ENCODE results near the gene CYTH1.

CYTH1 gene

DNA sequence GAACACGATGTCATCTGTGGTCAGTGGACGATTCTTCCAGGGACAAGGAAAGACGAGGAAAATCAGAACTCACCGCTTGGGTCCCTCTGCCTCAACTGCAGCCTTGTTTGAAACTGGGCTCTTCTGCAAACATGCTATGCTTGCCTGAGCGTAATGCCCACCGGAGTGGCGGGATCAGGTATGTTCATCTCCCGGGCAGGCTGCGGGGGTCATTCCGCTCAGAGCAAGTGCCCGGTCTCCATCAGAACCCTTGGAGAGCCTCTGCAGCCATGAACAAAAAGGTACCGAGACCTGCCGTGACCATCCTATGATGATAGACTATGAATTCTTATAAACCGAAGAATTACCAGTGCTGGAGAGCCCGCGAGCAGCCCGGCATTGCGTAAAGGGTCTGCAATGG is 140.4 kb downstream of the CYTH1 start:
- no peak for ATAC-seq
- TF ChIP-seq ZNF8 (CRISPR knock-in tag; IDR thresholded peaks at IDR 0.05) (no peak), CREB5 (CRISPR knock-in tag; IDR thresholded peaks at IDR 0.05; ENCODE audit: low read depth) (no peak), GLIS3 (CRISPR knock-in tag; IDR thresholded peaks at IDR 0.05) (no peak), PPARA (CRISPR knock-in tag; IDR thresholded peaks at IDR 0.05; ENCODE audit: borderline replicate concordance) (no peak), OSR1 (CRISPR knock-in tag; IDR thresholded peaks at IDR 0.05) (no peak)
- TF ChIP-seq, protein P1, sequence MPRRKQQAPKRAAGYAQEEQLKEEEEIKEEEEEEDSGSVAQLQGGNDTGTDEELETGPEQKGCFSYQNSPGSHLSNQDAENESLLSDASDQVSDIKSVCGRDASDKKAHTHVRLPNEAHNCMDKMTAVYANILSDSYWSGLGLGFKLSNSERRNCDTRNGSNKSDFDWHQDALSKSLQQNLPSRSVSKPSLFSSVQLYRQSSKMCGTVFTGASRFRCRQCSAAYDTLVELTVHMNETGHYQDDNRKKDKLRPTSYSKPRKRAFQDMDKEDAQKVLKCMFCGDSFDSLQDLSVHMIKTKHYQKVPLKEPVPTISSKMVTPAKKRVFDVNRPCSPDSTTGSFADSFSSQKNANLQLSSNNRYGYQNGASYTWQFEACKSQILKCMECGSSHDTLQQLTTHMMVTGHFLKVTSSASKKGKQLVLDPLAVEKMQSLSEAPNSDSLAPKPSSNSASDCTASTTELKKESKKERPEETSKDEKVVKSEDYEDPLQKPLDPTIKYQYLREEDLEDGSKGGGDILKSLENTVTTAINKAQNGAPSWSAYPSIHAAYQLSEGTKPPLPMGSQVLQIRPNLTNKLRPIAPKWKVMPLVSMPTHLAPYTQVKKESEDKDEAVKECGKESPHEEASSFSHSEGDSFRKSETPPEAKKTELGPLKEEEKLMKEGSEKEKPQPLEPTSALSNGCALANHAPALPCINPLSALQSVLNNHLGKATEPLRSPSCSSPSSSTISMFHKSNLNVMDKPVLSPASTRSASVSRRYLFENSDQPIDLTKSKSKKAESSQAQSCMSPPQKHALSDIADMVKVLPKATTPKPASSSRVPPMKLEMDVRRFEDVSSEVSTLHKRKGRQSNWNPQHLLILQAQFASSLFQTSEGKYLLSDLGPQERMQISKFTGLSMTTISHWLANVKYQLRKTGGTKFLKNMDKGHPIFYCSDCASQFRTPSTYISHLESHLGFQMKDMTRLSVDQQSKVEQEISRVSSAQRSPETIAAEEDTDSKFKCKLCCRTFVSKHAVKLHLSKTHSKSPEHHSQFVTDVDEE (CRISPR knock-in tag; IDR thresholded peaks at IDR 0.05): no peak
- TF ChIP-seq, protein P2, sequence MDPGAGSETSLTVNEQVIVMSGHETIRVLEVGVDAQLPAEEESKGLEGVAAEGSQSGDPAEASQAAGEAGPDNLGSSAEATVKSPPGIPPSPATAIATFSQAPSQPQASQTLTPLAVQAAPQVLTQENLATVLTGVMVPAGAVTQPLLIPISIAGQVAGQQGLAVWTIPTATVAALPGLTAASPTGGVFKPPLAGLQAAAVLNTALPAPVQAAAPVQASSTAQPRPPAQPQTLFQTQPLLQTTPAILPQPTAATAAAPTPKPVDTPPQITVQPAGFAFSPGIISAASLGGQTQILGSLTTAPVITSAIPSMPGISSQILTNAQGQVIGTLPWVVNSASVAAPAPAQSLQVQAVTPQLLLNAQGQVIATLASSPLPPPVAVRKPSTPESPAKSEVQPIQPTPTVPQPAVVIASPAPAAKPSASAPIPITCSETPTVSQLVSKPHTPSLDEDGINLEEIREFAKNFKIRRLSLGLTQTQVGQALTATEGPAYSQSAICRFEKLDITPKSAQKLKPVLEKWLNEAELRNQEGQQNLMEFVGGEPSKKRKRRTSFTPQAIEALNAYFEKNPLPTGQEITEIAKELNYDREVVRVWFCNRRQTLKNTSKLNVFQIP (CRISPR knock-in tag; IDR thresholded peaks at IDR 0.05; ENCODE audit: borderline replicate concordance, low read depth): no peak

DNA sequence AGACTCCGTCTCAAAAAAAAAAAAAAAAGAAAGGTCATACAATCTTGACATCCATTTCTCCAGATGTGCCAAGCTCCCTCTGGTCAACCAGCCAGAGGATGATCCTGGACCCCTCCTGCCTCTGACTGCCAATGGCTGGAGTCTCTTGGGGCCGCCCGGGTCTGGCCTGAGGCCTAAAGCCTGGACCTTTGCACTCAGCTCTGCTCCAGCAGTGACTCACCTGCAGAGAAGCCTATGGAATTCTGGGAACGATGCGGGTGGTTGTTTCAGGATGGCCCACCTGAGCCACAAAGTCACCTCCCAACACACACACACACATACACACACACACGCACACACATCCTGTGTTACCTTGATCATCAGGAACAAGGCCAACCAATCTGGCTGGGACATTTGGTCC is 140.8 kb downstream of the CYTH1 start:
- no peak for TF ChIP-seq ZC3H10 (CRISPR knock-in tag; IDR thresholded peaks at IDR 0.05)
- TF ChIP-seq BACH2 (CRISPR knock-in tag; IDR thresholded peaks at IDR 0.05; ENCODE audit: borderline replicate concordance): no peak
- TF ChIP-seq, protein P3, sequence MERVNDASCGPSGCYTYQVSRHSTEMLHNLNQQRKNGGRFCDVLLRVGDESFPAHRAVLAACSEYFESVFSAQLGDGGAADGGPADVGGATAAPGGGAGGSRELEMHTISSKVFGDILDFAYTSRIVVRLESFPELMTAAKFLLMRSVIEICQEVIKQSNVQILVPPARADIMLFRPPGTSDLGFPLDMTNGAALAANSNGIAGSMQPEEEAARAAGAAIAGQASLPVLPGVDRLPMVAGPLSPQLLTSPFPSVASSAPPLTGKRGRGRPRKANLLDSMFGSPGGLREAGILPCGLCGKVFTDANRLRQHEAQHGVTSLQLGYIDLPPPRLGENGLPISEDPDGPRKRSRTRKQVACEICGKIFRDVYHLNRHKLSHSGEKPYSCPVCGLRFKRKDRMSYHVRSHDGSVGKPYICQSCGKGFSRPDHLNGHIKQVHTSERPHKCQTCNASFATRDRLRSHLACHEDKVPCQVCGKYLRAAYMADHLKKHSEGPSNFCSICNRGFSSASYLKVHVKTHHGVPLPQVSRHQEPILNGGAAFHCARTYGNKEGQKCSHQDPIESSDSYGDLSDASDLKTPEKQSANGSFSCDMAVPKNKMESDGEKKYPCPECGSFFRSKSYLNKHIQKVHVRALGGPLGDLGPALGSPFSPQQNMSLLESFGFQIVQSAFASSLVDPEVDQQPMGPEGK (CRISPR knock-in tag; IDR thresholded peaks at IDR 0.05; ENCODE audit: borderline replicate concordance): no peak
- no peak for TF ChIP-seq ISL1 (CRISPR knock-in tag; IDR thresholded peaks at IDR 0.05)
- no peak for TF ChIP-seq TOX (CRISPR knock-in tag; IDR thresholded peaks at IDR 0.05; ENCODE audit: borderline replicate concordance)
- TF ChIP-seq, protein P2 (CRISPR knock-in tag; IDR thresholded peaks at IDR 0.05; ENCODE audit: borderline replicate concordance, low read depth): no peak
- TF ChIP-seq ZFP3 (CRISPR knock-in tag; IDR thresholded peaks at IDR 0.05): no peak
- TF ChIP-seq ARNTL (CRISPR knock-in tag; IDR thresholded peaks at IDR 0.05; ENCODE audit: borderline replicate concordance, low read depth): no peak
- TF ChIP-seq RARB (CRISPR knock-in tag; IDR thresholded peaks at IDR 0.05): no peak
- TF ChIP-seq, protein P1 (CRISPR knock-in tag; IDR thresholded peaks at IDR 0.05): no peak
- TF ChIP-seq CSDC2 (CRISPR knock-in tag; IDR thresholded peaks at IDR 0.05): no peak
- no peak for TF ChIP-seq ZFP30 (CRISPR knock-in tag; IDR thresholded peaks at IDR 0.05)
- TF ChIP-seq CREB5 (CRISPR knock-in tag; IDR thresholded peaks at IDR 0.05; ENCODE audit: low read depth): no peak
- no peak for TF ChIP-seq ESRRG (CRISPR knock-in tag; IDR thresholded peaks at IDR 0.05)
- no peak for TF ChIP-seq ZNF8 (CRISPR knock-in tag; IDR thresholded peaks at IDR 0.05)
- ATAC-seq: no peak

Data from SK-N-SH treated with all-trans-retinoic acid at 6 μM for 48 hours (cell line).